GOT3 (cell line): Measurements from ENCODE around the gene CCDC157.

Experiments
- DNase-seq: peaks from one replicate; lab custom pipeline; 2025; ENCODE audit warnings: mixed read lengths; lab: John Stamatoyannopoulos, UW

Gene CCDC157

DNA sequence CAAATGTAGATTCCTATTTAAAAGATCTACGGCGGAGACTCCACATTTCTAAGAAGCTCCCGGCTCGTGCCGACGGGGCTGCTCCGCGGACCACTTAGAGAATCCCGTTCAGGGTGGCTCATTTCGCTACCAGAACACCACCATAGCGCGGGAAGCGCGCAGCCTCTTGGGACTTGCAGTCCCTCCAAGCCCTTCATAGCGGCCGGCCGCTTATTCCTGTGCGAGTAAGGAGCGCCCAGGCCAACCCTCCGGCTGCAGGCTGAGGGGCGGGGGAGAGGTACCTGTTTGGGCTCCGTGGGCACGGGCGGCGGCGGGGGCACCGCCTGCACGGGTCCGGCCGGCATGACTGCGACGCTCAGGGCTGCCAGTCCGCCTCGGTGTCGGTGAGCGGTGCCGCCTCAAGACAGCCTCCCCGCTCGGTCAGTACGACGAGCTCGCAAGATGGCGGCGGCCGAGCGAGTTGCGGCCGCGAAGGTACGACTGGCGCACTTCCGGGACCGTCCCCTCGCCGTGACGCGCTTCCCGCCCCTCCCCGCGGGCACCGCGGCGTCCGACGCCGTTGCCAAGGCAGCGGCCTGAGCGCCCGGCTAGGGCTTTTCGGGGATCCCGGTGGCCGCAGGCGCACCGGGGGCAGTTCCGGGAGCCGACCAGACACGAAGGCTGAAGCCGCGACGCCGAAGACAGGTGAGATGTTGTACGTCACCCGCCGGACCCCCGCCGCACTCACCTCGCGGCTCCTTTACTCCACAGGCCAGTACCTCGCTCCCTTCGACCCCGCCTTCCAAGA, at the start of gene CCDC157, which contains the start of gene SF3A1:
Gene CCDC157, plus strand, starts transcription at position 559 of the 787 bp plus-strand sequence. CDS start 8,994 bp downstream, outside the sequence.
Gene SF3A1, minus strand, starts transcription at position 446 of the 787 bp plus-strand sequence. Its CDS starts 102 bp downstream, at position 344.
- peak; percentile 62 for DNase-seq

DNA sequence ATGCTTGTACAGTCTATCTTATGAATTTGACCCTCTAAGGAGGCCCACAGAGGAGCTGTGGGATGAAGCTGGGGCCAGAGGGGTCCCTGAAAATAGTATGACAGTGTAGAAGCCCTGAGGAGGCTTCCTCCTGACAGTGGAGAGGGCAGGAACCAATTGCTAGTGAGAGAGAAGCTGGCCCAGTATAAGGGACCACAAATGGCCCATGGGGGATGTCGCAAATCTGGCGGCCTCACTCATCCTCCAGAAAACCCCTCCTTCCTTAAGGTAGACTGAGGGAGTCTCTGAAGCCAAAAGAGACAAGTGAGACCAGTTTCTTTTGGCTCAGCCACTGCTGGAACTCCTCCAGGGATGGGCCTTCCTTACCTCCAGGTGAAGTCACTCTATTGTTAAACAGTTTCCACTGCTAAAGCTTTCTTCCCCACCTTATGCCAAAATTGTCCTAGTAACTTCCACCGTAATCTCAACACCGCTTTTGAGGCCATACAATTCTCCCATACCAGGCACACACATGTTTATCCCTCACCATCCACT, 49.7 kb upstream of the CCDC157 start:
- no peak for DNase-seq

DNA sequence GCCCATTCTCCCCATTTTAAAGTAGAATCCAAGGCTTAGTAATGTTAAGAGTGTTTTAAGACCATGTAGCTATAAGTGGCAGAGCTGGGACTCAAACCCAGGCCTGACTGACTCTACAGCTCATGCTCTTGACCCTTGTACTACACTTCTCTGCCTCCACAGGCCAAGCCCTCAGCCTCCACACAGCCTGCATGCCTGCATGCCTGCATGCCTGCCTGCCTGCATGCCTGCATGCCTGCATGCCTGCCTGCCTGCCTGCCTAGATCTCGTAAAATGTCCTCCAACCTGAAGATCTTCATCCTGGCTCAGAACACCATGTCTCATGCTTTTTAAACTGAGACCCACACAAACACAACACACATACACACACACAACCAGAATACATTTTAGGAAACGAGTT, 48.7 kb upstream of the CCDC157 start:
- DNase-seq = no peak

DNA sequence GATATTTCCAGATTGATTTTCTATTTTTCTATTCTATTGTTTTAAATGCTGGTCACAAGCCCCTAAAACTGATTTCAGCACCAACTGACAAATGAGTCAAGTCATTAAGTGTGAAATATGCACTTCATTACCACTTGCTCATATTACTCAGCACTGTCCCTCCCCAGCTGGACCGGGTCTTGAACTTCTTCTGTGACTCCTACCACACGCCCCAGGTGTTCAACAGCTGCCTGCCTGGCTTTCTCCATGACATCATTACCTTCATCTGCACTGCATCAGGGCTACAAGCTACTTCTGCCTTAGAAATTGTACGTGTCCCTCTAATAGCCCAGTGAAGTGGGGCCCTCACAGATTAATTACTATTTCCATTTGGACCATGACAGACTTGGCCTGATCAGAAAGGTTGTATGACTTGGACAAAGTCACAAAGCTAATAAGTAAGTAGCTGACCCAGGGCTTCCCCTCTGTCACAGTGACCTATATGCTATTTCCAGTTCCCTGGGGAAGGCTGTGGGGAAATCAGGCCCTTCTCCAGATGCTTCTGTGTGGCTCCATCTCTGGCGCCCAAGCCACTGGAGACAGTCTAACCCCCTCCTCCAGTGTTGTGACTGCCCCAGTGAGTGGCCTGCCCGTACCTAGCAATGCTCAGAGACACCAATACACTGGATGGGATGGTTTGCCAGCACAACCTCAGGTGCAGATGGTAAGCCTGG, 48.1 kb upstream of the CCDC157 start:
- no peak for DNase-seq

DNA sequence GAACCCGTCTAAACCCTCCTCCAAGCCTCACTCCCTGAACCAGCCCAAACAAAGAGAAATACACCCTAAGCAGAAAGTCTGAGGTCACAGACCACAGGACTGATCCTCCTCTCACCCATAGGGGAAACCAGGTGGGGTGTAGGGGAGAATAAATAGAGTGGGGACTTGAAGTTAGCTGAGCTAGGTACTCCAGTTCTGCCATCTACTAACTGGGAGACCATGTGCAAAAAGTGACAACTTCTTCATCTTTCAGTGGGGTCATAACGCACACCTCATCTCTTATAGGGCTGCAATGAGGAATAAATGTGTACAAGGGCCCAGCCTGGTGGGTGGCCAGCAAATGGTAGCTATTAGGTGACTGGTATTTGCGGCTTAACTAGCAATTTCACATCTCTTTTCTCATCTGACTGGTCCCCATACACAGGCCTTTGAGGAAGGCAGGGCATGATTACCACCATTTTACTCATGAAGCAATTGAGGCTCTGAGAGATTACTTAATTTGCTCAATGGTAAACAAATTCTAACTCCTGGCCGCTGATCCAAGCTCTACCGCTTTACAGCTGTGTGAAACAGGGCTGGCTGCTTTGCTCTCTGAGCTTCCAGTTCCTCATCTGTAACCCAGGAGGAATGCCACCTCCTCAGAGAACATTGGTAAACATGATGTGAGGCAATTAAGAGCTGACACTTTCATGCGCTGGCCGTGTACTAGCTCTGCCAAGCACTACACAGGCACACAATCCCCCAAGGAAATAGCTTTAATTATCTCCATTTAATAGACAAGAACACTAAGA, 46.7 kb upstream of the CCDC157 start:
- no peak for DNase-seq

DNA sequence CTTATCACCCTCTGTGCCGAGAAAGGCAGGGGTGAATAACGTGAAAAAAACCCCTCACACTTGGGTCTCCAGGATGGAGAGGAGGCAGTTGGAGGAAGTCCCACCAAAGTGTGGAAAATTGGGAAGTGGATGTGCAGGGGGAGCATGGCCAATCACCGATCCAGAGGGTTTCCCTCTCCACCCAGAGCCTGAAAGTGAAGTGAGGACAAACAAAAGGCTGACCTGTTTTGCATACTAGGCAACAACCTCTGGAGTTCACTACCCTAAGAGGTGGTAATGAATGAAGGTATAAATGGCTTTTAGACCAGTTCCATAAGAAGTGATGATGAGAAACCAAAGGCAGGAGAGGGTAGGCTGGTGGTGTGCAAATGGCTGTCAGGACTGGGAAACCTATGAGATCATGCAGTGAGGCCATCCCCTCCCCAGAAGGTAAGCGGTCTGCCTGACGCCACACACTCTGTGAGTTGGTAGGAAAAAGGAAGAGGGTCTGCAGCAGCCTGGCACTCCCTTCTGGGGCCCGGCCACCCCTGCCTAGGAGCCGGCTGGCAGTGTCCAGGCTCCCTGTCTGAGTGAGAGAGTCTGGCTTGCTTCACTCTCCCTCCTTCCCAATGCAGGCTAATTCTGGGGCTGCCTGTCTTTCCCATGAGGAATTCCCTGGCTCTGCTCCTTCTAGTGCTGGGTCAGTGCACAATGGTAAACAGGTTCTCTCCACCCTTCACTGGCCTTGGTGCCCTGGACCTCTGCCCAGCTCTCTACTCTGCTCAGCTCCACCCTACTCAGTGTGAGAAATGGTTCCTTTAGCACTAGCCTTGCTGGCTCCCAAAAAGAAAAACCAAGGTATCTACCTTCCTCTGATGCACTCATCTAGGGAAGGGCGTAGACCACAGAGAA, 45.7 kb upstream of the CCDC157 start:
- DNase-seq = no peak

DNA sequence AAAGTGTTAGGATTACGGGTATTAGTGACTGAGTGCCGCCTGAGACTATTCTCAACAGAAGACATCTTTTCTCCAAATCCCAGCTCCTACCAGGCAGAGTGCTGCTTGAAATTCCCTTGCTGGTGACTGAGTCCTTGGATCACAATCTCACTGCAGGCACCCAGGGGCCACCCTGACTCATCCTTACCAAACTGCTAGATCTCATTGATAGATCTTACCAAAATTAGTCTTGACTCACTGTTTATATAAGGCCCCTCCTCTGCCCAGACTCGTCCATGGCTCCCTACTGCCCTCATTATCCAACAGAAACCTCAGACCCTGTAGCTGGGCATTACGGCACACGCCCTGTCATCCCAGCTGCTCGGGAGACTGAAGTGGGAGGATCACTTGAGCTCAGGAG, 44.8 kb upstream of the CCDC157 start:
- no peak for DNase-seq

DNA sequence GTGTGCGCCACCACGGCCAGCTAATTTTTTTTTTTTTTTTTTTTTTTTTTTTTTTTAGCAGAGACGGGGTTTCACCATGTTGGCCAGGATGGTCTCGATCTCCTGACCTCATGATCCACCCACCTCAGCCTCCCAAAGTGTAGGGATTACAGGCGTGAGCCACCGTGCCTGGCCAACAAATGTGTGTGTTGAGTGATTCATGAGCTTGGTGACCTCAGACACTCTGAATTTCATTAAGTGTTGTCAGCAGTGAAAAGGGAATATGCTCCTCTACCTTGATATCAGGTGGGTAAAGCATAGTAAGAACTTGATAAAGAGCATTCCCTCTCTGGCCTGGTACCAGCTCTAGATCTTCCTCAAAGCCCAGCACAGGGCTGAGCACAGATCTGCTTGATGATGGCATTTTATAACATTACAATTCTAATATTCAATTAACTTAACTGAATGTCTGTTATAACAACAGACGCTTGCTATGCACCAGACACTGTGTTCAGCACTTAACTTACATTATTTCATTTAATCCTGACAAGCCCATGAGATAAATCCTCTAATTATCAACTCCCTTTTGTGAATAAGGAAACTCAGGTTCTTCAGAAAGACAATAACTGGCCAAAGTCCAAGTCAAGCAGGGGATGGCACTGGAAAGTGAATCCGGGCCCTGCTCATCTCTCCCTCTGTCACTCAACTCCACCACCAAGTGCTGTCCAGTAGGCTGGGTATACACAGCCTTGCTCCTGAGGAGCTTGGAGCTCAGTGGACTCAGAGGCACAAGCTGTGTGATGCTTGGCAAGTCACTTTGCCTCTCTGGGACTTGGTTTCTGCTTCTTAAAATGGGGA, 43.1 kb upstream of the CCDC157 start:
- DNase-seq = no peak

DNA sequence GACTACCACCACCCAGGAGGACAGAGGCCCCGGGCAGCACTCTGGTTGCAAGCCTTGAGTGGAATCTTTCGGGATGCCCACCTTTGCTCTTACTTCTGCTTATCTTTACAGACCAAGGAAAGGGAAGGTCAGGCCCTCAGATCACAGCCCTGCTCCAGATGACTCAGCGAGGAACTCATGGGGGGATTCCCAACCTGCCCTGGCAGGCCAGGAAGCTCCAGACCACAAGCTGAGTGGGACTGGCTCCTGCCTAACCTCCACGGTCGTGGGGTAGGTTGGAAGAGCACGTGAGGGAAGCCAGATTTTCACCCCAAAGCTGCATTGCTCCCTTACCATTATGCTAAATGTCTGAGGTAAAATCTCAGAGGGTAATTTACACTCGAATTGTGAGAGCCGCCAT, 41.9 kb upstream of the CCDC157 start:
- DNase-seq = no peak

DNA sequence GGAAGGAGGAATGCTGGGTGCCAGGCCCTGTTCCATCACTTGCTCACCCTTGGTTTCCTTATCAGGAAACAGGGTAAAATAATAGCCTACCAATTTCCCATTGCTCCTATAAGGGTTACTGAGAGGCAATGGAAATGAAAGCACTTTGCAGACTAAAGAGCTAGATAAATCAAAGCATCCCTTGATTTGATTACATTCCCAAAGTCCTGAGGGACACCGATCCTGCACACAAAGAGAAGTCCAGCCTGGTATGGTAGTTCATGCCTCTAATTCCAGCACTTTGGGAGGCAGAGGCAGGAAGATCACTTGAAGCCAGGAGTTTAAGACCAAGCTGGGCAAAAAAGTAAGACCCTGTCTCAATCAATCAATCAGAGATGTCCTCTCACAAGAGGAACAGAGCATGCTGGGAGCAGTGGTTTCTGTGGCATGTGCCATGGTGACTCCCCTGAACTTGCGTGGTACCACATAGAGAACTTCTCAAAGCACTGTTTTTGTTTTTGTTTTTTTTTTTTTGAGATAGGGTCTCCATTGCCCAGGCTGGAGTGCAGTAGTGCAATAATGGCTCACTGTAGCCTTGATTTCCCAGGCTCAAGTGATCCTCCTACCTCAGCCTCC, 40.7 kb upstream of the CCDC157 start:
- DNase-seq = no peak

DNA sequence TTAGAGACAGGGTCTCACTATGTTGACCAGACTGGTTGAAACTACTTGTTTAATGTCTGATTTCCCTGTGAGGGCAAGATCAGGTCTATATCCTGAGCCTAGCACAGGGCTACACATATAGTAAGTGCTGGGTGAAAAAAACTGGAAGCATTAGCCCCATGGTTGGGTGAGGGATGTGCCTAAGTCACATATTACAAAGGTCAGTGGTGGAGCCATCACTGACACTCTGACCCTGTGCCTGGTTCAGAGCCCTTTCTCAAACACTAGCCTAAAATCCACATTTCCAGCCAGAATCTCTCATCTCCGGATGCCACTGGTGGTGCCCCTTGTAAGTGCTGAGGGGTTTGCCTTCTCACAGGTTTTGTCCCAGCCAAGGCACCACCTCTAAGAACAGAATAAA, 39.0 kb upstream of the CCDC157 start:
- DNase-seq = no peak

DNA sequence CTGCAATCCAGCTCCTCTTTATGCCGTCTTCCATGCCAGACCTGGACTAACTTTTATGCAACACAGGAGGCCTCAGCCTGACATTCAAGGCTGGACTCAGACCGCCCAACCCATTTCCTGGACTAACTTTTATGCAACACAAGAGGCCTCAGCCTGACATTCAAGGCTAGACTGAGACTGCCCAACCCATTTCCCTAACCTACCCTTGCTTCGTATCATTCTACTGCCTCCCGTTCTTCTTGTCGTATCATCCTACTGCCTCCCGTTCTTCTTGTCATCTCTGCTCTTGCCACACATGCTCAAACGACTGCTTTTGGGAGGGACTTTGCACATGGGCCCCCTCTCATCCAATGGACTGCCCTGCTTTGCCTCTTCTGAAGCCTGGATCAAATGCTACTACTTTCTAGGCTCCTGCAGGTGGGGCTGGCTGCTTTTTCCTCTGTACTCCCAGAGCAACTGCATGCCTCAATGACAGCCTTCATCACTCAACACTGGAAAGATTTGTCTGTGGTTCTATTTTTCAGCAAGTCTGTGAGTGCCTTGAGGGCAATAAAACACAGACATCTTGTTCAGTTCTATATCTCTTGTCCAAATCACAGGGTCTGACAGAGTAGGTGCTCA, 37.9 kb upstream of the CCDC157 start:
- no peak for DNase-seq

DNA sequence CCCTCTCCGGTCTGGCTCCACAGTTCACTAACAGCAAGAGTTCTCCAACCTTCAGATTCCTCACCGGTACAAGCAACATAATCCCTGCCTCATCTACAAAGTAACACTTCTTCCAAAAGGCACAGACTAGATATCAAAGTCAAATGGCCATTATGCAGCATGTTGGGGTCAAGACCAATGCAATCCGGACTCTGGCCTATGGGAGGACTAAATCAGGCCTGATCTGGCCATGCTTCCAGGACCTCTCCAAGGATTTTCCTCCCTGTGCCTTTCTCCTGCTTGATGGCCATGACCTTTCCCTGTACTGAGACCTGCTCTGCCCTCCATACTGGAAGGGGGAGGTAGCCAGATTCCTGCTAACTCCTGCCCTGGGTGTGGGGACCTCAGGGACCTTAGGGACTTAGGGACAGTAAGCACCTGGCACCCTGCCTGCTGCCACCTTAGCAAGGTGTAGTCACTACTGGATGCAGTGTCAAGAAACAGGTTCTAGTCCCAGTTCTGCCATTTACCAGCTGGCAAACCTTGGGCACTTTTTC, 36.7 kb upstream of the CCDC157 start:
- DNase-seq = no peak

DNA sequence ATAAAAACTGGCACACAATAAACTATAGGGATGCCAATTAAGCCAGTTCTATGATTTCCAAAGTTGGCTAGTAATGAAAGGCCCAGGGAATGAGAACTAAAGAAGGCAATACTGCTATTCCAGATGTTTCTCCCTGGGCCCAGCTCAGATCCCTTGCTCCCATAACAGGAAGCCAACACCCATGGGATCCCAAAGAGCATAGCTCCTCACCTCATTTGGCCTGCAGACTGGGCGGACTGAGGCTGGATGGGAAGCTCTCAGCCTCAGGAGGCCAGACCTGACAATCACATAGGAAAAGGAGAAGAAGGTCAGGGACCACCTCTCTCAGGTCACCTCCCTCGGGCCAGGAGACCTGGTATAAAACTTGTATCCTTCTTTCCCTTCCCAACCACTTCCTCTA, 35.3 kb upstream of the CCDC157 start:
- no peak for DNase-seq

DNA sequence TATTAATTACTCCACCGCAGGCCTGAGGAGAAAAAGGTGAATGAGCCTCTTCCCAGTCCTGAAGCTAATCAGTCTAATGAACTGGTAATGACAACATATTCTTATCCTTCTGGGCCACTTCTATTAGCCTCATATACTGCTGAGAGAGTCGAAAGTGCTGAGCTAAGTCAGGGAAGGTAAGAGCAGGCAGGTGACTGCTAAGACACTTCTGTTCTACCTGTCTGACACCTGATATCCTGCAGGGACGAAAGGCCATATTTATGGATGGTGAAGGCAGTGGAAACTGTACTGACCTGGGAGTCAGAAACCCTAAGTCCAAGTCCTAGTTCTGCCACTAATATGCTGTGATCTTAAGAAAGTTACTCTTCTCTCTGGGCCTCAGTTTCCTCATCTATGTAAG, 33.6 kb upstream of the CCDC157 start:
- DNase-seq = no peak

DNA sequence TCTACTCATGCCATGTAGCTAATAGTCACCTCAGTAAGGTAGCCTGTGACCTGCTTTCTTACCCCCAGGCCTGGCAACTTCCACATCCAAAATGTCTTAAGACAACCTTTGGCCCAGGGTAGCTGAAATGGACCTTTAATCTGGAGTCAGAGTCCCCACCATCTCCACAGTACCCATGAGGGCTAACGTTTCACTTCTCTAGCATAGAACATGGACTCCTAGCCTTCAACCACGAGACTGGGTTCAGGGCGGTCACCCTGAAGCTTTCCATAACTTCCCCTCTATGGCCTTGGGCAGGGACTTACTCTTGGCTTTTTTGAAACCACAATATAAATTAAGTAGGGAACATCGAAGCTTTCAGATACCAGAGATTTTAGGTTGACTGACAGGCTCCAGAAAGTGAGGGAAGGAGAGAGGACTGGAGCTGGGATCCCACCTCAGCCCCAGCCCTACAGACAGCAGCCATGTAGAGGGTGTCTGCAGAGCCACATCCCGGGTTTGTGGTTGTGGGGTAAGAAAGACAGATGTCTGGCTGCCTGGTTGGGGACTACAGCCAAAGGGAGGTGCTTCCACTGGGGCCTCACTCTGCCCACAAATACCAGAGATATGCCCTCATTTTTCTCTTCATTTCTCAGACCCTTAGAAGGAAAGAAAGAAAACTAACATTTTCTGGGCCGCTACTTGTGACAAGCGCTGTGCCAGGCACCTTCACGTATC, 32.6 kb upstream of the CCDC157 start:
- no peak for DNase-seq

DNA sequence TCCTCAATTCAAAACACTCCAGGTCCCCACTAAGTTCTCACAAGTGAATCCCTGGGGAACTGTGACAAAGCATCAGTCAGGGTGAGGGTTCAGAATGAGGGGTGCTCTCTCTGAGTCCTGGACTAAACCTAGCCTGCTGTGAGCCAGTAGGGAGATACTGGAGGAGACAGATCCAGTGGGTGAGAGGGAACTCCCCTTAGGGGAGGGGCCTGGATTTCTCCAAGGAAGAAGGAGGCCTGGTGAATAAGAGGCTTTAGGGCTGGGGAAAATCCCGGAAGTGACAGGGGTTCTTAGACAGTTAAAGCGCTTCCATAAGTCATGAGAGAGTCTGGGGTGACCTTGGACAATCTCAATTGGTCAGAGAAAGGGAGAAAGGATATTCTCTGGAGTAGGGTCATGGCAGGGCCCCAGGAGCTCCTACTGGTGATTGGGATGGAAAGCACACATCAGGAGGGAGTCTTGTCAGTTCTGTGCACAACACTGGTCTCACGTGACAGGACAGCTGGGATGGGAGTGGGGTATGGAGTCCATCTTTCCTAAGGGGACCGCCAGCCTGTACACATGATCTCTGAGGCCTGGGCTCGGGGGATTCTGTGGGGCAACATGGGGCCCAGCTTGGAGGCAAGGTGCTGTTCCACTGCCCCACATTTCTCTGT, 31.6 kb upstream of the CCDC157 start:
- no peak for DNase-seq

DNA sequence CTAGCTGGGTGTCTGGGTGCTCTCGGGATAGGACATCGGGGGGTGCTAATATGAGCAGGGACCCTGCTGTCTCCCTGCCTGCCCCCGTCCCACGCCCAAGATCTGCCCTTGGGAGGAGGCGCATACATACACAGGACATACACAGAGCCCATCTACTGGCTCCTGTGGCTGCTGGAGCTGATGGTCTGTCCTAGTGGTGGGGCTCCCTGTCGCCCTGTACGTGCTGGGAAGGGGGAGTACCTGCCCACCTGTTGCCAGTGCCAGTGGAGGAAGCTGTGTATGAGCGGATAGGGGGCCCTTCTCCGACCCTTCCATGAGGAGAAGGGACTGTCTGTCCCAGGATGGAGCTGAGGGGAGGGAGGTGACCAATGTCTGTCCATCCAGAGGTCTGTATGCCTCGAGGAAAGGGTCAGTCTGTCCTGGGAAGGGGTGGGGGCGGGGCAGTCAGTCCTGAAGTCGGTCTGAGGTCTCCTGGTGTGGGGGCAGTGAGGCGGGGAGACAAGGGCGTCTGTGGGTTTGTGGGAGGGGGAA, 31.0 kb upstream of the CCDC157 start:
- DNase-seq = no peak
